ENCODE measurements around the gene SEPTIN2.

The SEPTIN2 gene

GRCh38 chr2:241323778-241324177, 8.1 kb downstream of the SEPTIN2 start:
- DNase-seq (ENCODE audit: insufficient read length, low spot score) (no peak), FAIRE-seq (no peak)
- TF ChIP-seq, protein P1, sequence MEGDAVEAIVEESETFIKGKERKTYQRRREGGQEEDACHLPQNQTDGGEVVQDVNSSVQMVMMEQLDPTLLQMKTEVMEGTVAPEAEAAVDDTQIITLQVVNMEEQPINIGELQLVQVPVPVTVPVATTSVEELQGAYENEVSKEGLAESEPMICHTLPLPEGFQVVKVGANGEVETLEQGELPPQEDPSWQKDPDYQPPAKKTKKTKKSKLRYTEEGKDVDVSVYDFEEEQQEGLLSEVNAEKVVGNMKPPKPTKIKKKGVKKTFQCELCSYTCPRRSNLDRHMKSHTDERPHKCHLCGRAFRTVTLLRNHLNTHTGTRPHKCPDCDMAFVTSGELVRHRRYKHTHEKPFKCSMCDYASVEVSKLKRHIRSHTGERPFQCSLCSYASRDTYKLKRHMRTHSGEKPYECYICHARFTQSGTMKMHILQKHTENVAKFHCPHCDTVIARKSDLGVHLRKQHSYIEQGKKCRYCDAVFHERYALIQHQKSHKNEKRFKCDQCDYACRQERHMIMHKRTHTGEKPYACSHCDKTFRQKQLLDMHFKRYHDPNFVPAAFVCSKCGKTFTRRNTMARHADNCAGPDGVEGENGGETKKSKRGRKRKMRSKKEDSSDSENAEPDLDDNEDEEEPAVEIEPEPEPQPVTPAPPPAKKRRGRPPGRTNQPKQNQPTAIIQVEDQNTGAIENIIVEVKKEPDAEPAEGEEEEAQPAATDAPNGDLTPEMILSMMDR (IDR thresholded peaks at IDR 0.05; ENCODE audit: insufficient read depth, missing control alignments): no peak

- TF ChIP-seq, protein P1 (IDR thresholded peaks at IDR 0.05; ENCODE audit: insufficient read depth, missing control alignments): no peak
- DNase-seq (ENCODE audit: insufficient read length, low spot score): no peak
- no peak for FAIRE-seq
These were observed 9.1 kb downstream of the SEPTIN2 start for GRCh38 chr2:241324775-241325174.

DNA sequence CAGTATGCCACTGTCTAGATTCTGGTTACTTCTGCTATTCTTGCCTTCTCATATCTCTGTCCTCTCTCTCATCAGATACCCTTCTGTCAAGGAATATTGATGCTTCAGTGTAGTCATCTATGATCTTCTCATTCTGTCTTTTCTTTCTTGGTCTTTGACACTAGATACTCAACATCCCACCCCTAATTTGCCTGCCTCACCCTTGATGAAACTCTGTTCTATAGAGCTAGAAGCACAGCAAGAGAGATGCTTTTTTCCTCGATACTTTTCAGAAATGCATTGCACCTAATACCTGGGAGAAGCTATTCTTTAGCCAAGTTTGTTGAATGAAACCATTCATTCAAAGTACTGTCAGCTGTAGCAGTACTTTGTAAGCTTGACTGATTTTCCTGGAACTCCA, 9.5 kb downstream of the SEPTIN2 start:
- TF ChIP-seq, protein P1 (IDR thresholded peaks at IDR 0.05; ENCODE audit: insufficient read depth, missing control alignments): no peak
- FAIRE-seq: no peak

GRCh38 chr2:241329669-241330615, 14.2 kb downstream of the SEPTIN2 start:
- TF ChIP-seq, protein P1 (IDR thresholded peaks at IDR 0.05; ENCODE audit: insufficient read depth, missing control alignments): no peak
- no peak for DNase-seq (ENCODE audit: insufficient read length, low spot score)
- FAIRE-seq: no peak

More for the DNA sequence above, 9.5 kb downstream of the SEPTIN2 start:
- no peak for DNase-seq (ENCODE audit: insufficient read length, low spot score)

- TF ChIP-seq, protein P1 (IDR thresholded peaks at IDR 0.05; ENCODE audit: insufficient read depth, missing control alignments): no peak
- FAIRE-seq (no peak), DNase-seq (ENCODE audit: insufficient read length, low spot score) (no peak)
These were observed 14.9 kb downstream of the SEPTIN2 start for GRCh38 chr2:241330616-241330981.

- DNase-seq (ENCODE audit: insufficient read length, low spot score): no peak
- FAIRE-seq: no peak
- TF ChIP-seq, protein P1 (IDR thresholded peaks at IDR 0.05; ENCODE audit: insufficient read depth, missing control alignments): no peak
These were observed 19.1 kb downstream of the SEPTIN2 start for GRCh38 chr2:241334813-241335212.
